Stimulated activated naive CD8-positive, alpha-beta T cell treated with anti-CD3 and anti-CD28 coated beads, Interleukin-15, Interleukin-2, amounts not matched to agents 100 ng/mL and 50 ng/mL, for 24 hours (primary cell): Measurements from ENCODE around the gene KRT1.
A peak's percentile ranks its signal among the peaks of the same experiment; 100 is the strongest.
"Not testable (repeated sequence)": the region's sequence is repeated elsewhere in the genome, so short reads cannot be mapped to it uniquely, and the experiment has no call there.

Experiments used
- H3K27ac Mint-ChIP-seq: one replicate; pipeline ENCODE4 v1.8.0; 2021; ENCODE audit warnings: mild to moderate bottlenecking, mixed read lengths
- H3K27me3 Mint-ChIP-seq: one replicate; pipeline ENCODE4 v1.8.0; 2021; ENCODE audit warnings: mixed read lengths
- H3K36me3 Mint-ChIP-seq: one replicate; pipeline ENCODE4 v1.8.0; 2021; ENCODE audit warnings: low read depth, mixed read lengths
- H3K4me1 Mint-ChIP-seq: one replicate; pipeline ENCODE4 v1.8.0; 2021; ENCODE audit warnings: low read depth, mixed read lengths
- H3K4me3 Mint-ChIP-seq: one replicate; pipeline ENCODE4 v1.8.0; 2021; ENCODE audit warnings: mild to moderate bottlenecking, mixed read lengths
- H3K9me3 Mint-ChIP-seq: one replicate; pipeline ENCODE4 v1.8.0; 2021; ENCODE audit warnings: mixed read lengths

The KRT1 gene

DNA sequence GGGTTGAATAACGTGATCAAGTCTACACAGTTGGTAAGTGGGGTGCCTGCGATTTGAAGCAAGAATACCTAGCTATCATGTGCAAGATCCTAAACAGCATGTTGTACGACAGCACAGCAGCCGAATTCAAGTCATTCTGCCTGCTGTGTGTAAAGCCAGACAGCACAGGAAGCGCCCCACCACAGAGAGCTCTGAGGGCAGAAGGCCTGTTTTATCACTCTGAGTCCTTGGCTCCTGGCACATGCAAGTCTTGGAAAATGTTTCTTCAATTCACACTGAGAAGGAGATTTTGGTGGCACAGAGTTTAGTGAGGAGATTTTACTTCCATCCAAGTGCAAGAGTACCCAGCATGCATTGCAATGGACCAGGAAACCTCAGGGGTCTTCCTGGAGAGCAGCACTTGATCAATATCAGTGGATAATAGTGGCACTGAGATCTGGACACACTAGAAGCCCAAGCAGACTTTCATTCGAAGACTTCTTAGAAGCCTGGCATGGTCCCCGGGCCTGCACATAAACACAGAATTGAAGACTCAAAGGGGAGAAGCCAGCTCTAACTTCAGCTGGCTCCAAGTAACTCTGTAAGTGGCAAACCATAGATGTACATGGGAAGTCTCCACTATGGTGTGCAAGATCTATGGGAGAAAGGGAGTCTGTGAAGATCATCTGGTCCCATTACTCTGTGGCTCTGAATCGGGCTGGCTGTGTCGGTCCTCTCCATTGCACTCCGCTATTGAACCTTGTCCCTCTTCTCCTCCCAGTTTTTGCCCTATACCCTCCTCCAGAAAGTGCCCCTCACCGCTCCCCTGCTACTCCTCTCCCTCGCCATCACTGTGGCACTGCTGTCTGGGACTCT, 1.5 kb upstream of the KRT1 start:
- Mint-ChIP-seq H3K4me3 (no peak overlapping the region), H3K36me3 (no peaks in the 10 kb centered on the region), H3K27me3 (no peaks in the 10 kb centered on the region), H3K27ac (no peak overlapping the region), H3K4me1 (peaks cover 18% of the 10 kb centered on the region), H3K9me3 (no peaks in the 10 kb centered on the region)

- H3K27me3 Mint-ChIP-seq, result no peaks in the 10 kb centered on the region
- peaks cover 18% of the 10 kb centered on the region for H3K4me1 Mint-ChIP-seq
- H3K9me3 Mint-ChIP-seq, result no peaks in the 10 kb centered on the region
- peak overlapping the region; percentile 3 for H3K27ac Mint-ChIP-seq
- no peak overlapping the region for H3K4me3 Mint-ChIP-seq
- no peaks in the 10 kb centered on the region for H3K36me3 Mint-ChIP-seq
Observed at GRCh38 chr12:52679875-52680274, 332 bp downstream of the KRT1 start.

GRCh38 chr12:52677671-52678070, 2.5 kb downstream of the KRT1 start:
- Mint-ChIP-seq H3K4me1 (peaks cover 18% of the 10 kb centered on the region), H3K27me3 (no peaks in the 10 kb centered on the region), H3K36me3 (no peaks in the 10 kb centered on the region), H3K4me3 (no peak overlapping the region), H3K9me3 (no peaks in the 10 kb centered on the region), H3K27ac (no peak overlapping the region)

GRCh38 chr12:52677126-52677525, 3.1 kb downstream of the KRT1 start:
- no peak overlapping the region for H3K4me3 Mint-ChIP-seq
- H3K27ac Mint-ChIP-seq, result no peak overlapping the region
- H3K9me3 Mint-ChIP-seq, result no peaks in the 10 kb centered on the region
- no peaks in the 10 kb centered on the region for H3K27me3 Mint-ChIP-seq
- no peaks in the 10 kb centered on the region for H3K36me3 Mint-ChIP-seq
- H3K4me1 Mint-ChIP-seq, result peaks cover 16% of the 10 kb centered on the region

DNA sequence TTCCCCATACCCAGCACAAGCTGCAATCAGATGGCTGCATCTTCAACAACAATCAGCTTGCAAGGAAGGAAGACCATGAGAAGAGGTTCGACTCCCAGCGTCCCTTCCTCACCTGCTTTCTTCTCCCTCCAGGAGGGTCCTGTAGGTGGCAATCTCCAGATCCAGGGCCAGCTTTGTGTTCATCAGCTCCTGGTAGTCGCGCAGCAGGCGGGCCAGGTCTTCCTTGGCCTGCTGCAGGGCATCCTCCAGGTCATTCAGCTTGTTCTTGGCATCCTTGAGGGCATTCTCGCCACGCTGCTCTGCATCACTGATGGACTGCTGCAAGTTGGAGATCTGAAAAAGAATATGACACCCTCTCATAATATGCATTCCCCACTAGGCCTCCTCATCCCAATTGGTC, 4.0 kb downstream of the KRT1 start:
- Mint-ChIP-seq H3K4me1 (peaks cover 6% of the 10 kb centered on the region), H3K9me3 (no peaks in the 10 kb centered on the region), H3K4me3 (no peak overlapping the region), H3K27ac (no peak overlapping the region), H3K36me3 (no peaks in the 10 kb centered on the region), H3K27me3 (no peaks in the 10 kb centered on the region)

DNA sequence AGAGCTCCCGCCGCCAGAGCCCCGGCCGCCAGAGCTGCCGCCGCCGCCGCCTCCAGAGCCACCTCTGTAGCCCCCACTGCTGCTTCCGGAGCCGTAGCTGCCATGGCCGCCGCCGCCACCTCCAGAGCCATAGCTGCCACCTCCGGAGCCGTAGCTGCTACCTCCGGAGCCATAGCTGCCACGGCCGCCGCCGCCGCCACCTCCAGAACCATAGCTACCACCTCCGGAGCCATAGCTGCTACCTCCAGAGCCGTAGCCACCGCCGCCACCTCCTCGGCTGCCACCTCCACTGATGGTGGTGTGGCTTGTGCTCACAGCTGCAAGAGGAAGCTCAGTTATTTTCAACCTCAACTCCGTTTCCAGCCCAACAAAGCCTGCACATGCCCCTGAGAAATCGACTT, 4.9 kb downstream of the KRT1 start:
- H3K36me3 Mint-ChIP-seq, result no peaks in the 10 kb centered on the region
- H3K27ac Mint-ChIP-seq, result no peak overlapping the region
- H3K4me3 Mint-ChIP-seq, result no peak overlapping the region
- H3K4me1 Mint-ChIP-seq, result no peaks in the 10 kb centered on the region
- H3K9me3 Mint-ChIP-seq, result no peaks in the 10 kb centered on the region
- no peaks in the 10 kb centered on the region for H3K27me3 Mint-ChIP-seq

- Mint-ChIP-seq H3K4me3 (no peak overlapping the region), H3K4me1 (no peaks in the 10 kb centered on the region), H3K9me3 (no peaks in the 10 kb centered on the region), H3K27ac (no peak overlapping the region), H3K27me3 (no peaks in the 10 kb centered on the region), H3K36me3 (no peaks in the 10 kb centered on the region)
Observed at GRCh38 chr12:52674433-52674775, 5.8 kb downstream of the KRT1 start.

DNA sequence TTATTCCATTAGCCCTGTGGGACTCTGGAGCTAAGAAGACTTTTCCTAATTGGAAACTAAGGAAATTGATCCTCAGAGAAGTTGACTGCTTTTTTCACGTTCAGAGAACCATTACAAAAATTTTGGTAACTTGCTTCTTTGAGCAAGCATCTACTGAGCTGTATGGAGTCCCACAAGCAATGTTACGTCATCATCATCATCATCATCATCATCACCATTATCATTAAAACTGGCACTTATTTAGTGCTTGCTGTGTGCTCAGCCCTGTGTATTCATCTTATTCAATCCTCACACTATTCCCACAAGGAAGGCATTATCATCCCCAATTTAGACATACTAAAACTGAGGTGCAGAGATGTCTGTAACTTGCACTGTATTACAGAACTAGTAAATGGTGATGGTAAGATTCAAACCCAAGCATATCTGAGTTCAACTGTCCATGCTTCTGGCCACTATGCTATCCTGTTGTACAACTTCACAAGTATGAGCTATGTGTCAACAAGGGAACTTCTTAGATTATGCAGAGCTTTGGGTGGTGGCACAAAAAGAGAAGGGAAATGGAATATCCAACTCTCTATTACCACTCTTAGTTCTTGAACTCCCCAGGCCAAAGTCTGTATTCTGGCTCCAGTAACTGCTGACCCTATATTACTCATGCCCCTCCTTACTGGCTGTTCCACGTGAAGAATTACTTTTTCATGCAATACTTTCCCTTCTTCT, 6.3 kb downstream of the KRT1 start:
- no peak overlapping the region for H3K4me3 Mint-ChIP-seq
- no peaks in the 10 kb centered on the region for H3K27me3 Mint-ChIP-seq
- no peaks in the 10 kb centered on the region for H3K36me3 Mint-ChIP-seq
- no peak overlapping the region for H3K27ac Mint-ChIP-seq
- no peaks in the 10 kb centered on the region for H3K4me1 Mint-ChIP-seq
- H3K9me3 Mint-ChIP-seq, result no peaks in the 10 kb centered on the region

DNA sequence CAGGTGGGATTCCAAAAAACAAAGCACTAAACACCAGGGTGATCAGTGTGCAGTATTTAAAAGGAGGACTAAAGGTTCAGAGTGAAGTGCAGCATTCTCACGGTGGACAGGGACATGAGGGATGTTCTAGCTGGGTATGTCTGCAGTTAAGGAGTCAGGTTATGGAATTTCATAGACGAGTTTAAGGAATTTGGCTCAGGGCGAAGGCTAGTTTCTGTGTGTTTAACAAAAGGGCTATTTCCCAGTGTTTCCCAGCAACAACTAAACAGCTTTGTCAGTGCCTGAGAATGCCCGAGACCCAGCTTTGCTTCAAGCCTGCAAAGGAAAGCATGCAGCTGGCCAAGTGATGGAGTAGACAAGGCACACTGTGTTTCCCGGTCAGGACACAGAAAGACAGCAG, 7.0 kb downstream of the KRT1 start:
- Mint-ChIP-seq H3K4me3 (no peak overlapping the region), H3K27ac (no peak overlapping the region), H3K27me3 (no peaks in the 10 kb centered on the region), H3K9me3 (no peaks in the 10 kb centered on the region), H3K4me1 (no peaks in the 10 kb centered on the region), H3K36me3 (no peaks in the 10 kb centered on the region)

DNA sequence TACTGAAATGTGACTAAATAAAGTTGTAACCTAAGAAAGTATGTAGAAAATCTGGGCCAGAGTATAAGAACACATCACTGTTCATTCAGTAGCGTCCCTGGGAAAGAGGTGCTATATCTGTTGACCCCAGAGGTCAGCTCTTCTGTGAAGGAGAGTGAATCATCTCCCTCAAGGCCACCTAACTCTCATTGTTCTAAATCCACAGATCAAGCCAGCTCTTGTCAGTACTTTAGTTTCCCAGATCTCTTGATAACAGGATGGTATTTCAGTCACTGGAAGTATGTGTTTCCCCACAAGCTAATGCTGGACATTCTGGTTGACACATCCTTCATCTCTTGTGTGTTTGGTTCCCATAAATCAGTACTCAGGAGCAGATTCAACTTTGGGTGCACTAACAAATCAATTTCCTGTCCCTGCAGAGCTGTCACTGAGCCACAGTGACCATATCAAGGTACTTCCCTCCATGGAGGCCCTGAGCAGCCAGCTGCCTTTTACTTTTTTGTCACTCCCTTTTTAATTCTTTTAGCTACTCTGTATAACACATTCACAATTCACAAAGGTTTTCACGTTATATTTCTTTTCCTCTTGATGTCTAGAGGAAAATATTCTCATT, 7.8 kb downstream of the KRT1 start:
- Mint-ChIP-seq H3K27ac (no peak overlapping the region), H3K9me3 (no peaks in the 10 kb centered on the region), H3K4me3 (no peak overlapping the region), H3K4me1 (no peaks in the 10 kb centered on the region), H3K36me3 (no peaks in the 10 kb centered on the region), H3K27me3 (no peaks in the 10 kb centered on the region)

- no peaks in the 10 kb centered on the region for H3K9me3 Mint-ChIP-seq
- no peak overlapping the region for H3K4me3 Mint-ChIP-seq
Observed at GRCh38 chr12:52670961-52671360, 9.2 kb downstream of the KRT1 start.

GRCh38 chr12:52670506-52670905, 9.7 kb downstream of the KRT1 start:
- Mint-ChIP-seq H3K4me1 (no peaks in the 10 kb centered on the region), H3K27me3 (no peaks in the 10 kb centered on the region), H3K36me3 (no peaks in the 10 kb centered on the region), H3K4me3 (no peak overlapping the region), H3K27ac (no peak overlapping the region), H3K9me3 (no peaks in the 10 kb centered on the region)

More at GRCh38 chr12:52670961-52671360, 9.2 kb downstream of the KRT1 start:
- Mint-ChIP-seq H3K27ac (no peak overlapping the region), H3K36me3 (no peaks in the 10 kb centered on the region), H3K27me3 (no peaks in the 10 kb centered on the region), H3K4me1 (no peaks in the 10 kb centered on the region)

DNA sequence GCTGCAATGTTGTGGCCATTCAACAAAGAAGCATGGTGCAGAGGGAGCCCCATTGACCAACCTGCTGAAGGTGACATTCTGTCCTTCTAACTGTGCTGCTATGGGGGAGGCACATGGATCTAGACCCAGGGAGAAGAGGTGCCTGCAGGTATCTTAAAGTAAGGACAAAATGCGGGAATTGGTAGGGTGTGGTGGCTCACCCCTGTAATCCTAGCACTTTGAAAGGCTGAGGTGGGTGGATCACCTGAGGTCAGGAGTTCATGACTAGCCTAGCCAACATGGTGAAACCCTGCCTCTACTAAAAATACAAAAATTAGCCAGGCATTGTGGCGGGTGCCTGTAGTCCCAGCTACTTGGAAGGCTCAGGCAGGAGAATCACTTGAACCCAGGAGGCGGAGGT, 10.3 kb downstream of the KRT1 start:
- not testable (repeated sequence) for H3K9me3 Mint-ChIP-seq, H3K27ac Mint-ChIP-seq, H3K36me3 Mint-ChIP-seq, H3K4me3 Mint-ChIP-seq, H3K4me1 Mint-ChIP-seq, H3K27me3 Mint-ChIP-seq

DNA sequence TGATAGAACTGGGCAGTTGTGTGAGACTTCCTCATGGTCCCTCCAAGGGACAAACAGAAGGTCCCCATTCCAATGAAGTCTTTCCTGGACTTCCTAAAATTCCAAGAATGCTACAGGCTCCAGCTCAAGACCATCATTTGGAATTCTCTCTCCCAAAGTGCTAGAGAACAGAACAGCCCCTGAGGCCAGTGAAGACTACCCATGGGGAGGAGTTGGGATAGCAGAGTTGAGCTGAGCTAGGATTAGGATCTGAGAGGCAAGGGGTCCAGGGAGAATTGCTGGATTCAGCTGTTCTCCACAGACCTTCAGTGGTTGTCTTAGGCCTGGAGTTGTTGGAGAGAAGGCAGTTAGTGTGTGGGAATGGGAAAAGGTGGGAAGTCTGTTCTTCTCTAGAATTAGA, 10.8 kb downstream of the KRT1 start:
- Mint-ChIP-seq H3K27ac (no peak overlapping the region), H3K27me3 (no peaks in the 10 kb centered on the region), H3K4me1 (no peaks in the 10 kb centered on the region), H3K36me3 (no peaks in the 10 kb centered on the region), H3K9me3 (no peaks in the 10 kb centered on the region), H3K4me3 (no peak overlapping the region)

- Mint-ChIP-seq H3K4me3 (no peak overlapping the region), H3K36me3 (no peaks in the 10 kb centered on the region), H3K27ac (no peak overlapping the region), H3K27me3 (no peaks in the 10 kb centered on the region), H3K4me1 (no peaks in the 10 kb centered on the region), H3K9me3 (no peaks in the 10 kb centered on the region)
Observed at GRCh38 chr12:52667931-52668330, 12.3 kb downstream of the KRT1 start.
